GM21390 (cell line): ENCODE measurements around the gene NKIRAS2.

Source experiments
- ATAC-seq: cut with Tn5 transposase; IDR thresholded peaks from one replicate; pipeline ENCODE4 v1.9.1; 2021; ENCODE audit not compliant: unreplicated experiment

NKIRAS2 gene

DNA sequence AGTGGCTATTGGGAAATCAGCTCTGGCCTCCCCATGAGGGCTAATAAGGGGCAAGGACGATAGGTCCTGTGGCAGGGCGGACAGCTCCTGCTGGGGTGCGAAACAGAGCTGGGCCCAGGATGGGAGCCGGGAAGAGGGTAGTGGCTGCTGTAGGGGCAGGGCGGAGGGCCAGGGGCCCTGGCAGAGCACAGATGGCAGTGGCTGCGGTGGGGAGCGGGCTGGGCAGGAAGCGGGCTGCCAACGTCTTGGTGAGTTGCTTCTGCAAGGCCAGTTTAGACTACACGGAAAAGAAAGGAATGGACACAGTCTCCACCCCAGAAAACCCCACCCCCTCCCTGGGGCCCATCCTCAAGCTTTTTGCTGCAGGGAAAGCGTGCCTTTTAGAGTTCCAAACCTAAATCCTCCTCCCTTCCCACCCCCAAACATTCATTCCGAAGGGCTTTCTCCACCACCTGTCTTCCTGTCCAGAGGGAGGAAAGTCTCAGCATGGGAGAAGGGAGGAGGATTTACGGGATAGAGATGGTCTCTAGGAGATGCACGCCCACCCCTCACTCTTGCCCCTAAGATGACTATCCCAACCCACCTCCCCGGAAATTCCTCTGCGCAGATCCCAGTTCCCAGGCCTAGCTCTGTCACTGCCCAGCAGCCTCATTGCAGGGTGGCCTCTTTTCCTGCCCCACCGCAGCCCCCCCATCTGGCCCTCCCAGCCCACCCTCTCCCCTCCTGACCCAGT, 7.1 kb downstream of the NKIRAS2 start:
- ATAC-seq: no peak

DNA sequence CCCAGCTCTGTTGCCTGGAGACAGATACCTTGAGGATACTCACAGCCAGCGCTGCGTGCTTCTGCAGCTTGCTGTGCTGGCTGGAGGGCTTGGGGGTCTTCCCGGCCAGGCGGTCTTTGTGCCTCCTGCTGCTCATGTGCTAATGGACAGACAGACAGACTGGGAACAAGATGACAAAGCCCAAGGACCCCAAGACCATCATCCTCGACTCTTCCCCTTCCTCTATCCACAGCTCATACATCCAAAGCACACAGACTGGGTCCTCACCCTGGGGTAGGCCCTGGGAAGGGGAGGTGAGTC, 7.7 kb downstream of the NKIRAS2 start:
- ATAC-seq: no peak

DNA sequence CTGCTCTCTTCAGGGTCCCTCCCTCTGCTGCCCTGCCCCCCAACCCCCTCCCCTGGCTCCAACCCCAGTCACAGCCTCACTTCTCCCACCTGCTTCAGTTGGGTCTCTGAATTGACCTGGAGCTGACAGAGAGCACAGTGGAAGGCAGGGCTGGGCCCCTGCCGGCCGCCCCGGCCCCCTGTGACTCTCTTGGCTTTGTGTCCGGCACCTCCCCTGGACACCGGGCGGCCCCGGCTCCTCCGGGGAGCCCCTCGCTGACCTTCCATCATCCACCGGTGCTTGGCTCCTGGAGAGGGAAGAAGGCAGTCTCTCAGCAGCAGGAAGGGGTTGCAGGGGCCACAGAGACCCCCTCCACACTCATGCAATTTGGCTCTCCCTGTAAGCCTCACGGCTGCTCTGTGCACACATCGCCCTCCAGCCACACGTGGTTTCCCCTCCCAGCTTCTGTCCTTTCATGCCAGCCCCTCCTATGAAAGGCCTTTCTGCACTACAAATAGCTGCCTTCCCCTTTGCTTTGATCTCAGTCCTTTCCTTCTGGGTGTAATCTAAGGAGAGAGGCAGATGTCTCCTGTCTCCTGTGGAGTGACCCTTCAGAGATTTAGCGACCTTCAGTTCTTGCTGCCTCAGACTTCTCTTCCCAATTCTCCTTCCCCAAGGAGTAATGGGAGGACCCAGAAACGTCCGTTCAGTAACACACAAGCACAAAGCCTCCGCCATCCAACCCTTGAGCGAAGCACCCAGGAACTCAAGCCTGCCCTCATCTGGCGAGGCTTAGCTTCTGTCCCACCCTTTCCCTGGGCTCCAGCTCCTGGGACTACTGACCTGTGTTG, 8.3 kb downstream of the NKIRAS2 start:
- ATAC-seq: no peak

DNA sequence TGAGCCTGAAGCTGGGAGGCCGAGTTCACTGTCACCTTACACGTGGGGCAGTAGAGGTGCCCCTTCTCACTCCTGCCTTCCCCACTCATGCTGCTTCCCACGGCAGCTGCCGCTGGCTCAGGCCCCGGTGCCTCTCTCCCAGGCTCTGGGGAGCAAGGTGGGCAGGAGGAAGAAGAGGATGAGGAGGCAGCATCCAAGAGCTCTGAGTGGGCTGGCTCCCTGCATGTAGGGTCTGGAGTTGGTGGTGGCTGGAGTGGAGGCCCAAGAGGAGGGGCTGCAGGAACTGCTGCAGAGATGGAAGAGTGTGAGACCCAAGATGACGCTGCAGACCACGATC, 8.9 kb downstream of the NKIRAS2 start:
- ATAC-seq: no peak

DNA sequence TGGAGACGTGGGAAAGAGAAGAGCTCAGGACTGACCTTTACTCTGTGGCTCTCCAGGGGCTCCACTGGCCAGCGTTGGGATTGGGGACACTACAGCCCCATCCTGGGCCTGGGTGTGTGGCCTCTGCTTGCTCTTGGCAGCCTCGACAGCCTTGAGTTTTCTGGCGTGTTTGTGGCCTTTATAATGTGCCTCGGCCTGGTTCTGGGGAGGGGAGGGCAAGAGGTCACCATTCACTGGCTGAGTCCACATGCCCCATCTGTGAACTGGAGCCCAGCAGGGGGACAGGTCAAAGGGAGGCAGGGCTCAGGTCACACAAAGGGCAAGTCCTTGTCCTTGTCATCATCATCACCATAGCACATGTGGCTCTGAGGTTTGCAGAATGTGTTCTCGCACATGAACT, 11.7 kb downstream of the NKIRAS2 start:
- no peak for ATAC-seq

DNA sequence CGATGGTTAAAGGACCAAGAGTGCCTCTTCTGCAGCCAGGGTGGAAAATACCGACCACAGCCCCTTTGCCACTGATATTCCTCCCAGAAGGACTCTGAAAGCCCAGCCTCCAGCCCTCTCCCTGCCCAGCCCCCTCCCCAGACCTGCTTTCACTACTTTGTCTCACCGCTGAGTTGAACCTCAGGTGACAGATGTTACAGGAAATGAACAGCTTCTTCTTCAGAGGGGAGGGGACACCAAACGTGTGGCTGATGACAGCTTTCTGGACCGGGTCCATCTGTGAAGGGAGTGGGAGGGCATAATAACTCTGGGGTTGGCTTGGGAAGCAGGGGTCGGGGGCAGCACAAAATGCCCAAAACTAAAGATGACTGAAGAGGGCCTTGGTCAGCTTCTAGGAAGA, 14.2 kb downstream of the NKIRAS2 start:
- no peak for ATAC-seq

DNA sequence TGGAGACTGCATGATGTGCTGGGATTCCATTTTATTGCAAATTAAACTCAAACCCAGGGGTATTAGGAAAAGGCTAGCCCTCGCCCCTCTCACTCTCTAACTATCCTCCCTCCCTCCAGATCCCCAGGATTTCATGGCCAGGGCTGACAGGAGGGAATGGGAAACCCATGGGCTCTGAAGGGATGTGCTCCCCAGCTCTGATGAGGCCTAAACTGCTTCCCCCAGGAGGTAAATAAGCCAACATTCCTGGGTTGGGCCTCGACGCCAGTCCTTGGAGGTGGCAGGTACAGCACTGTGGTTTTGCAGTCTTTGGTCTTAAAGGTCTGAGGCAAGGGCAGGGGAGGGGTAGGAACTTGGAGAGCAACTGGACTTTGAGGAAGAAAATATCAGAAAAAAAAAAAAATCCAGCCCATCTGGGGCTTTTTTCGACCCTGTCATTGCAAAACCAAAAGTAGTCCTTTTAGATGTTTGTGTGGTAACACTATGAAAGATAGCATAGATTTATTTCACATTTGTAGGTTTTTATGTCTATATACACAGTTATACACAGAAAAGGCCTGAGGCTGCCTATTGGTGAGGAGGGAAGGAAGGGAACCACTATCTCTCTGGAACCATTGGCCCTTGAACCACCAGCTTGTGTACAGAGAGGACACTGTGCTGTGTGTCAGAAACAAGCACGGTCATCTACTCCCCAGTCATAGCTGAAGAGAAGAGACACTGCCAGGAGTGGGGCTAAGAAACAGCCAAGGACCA, 18.5 kb downstream of the NKIRAS2 start:
- ATAC-seq: no peak

DNA sequence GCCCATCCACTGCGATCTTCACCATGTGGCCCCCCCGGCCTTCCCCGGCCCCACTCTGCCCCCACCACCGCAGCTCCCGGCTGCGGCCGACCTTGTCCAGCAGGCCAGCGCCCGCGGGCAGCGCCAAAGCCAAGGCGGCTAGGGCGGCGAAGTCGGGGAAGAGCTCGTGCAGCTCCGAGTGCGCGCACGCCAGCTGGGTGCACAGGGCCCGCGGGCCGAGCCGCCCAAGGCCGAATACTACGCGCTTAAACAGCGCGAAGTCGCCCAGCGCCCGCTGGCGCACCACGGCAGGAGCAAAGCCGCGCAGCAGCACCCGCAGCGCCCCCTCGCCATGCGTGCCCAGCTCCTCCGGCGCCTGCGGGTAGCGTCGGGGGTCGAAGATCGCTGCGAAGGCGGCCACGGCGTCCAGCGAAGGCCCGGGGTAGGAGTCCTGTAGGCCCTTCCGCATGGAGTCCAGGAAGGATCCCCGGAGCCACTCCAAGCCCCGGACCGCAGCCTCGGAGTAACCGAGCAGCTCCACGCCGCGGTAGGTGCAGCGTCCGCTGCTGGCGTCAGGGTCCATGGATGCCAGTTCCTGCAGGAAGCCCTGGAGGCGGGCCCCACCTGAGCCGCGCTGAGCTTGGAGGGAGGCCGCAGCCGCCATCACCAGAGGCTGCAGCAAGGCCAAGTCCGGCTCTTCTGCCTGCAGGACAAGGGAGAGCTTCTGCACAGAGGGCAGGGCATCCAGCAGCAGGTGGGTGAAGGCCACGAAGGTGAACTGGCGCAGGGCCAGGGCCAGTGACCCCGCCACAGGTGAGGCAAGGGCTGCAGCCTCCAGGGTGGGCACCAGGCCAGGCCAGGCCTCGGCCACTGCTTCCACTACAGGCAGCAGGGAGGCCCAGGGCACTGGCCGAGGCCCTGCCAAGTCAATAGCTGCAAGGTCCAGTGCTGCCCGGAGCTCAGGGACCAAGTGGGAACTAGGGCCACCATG, 20.2 kb downstream of the NKIRAS2 start:
- no peak for ATAC-seq

DNA sequence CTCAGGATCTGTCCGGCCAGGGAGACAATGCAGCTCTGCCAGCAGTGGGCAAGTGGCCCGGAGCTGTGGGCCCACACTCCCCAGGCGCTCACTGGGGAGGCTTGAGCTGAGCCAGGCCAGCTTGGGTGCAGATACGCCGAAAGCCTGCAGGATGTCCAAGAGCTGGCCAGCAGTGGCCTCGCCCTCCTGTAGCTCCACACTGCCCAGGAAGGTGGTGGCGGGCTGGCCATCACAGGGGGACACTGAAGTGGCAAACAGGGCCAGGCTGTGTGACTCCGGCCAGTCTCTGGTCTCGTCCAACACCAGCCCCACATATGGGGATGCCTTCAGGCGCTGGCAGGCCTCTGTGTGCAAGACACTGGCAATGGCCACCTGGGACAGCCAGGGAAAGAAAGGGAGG, 20.9 kb downstream of the NKIRAS2 start:
- no peak for ATAC-seq

DNA sequence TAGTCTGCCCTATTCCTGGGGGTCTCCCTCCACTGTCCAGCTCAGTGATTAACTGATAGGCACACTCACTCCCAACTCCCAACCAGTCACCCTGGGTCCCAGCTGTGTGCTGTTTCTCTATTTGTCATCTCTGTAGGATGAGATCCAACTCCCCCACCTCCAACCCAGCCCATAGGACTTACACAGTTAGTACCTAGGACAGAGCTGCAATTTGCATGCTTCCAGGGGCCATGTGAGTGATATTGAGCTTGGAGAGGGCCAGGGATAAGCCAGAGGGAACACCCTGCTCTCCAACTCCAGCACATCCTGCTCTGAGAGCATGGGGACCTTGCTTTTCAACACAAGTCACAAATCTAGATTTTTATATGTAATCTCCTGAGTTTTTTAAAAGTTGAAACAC, 21.7 kb downstream of the NKIRAS2 start:
- no peak for ATAC-seq

DNA sequence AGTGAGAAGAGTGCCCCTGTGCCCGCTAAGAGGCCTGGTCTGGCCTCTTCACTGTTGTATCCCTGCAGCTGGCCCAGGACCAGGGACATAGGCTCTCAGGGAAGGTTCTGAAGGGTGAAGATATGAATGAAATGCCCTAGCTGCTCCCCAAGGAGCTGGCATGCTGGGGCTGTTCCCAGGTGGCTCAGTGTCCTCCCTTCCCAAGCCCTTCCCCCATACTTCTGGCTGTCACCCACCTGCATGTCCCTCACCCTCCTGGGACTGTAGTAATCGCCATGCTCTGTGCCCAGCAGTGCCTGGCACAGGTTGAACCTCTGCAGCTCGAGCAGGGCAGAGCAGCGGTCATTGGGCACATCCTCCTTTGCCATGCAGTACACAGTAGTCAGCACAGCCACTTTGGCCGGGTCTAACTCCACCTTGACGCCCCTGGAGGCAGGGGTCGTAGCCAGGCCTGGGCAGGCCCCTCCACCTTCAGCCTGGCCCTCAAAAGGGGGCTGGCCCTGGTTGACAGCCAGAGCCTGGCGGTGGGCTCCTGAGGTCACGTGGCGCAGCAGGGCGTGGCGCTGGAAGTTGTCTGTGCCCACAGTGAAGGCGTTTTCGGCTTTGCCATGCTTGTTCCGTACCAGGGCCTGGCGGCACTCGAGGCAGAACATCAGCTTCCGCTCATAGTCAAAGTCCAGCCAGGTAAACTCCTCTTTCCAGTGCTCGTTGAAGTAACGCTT, 22.9 kb downstream of the NKIRAS2 start:
- ATAC-seq: no peak

DNA sequence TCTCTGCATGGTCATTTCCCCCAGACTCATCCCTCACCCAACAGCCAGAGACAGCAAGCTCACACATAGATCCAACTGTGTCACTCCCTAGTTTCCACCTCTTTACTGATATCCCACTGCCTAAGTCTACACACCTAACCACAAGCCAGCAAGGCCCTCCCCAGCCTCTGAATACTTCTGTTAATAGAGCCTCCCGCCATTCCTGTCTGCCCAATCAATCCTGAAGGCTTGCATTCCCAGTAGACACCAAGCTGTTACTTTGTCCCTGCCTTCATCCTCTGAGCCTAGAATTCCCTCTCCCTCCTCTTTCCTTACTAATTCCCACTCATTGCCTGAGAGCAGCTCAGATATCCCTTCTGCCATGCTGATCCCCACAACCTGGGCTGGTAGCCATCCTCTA, 25.8 kb downstream of the NKIRAS2 start:
- ATAC-seq: no peak

DNA sequence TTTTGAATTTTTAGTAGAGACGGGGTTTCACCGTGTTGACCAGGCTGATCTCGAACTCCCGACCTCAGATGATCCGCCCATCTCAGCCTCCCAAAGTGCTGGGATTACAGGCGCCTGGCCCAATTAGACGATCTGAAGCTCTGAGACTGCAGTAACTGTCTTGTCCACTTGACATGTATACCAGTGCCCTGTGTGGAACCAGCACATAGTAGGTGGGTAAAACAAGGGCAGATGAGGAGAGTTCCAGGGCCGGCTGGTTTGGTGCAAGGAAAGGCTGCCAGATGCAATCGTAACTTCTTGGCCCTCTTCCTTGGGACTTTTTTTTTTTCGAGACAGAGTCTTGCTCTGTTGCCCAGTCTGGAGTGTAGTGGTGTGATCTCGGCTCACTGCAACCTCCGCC, 27.5 kb downstream of the NKIRAS2 start:
- ATAC-seq: no peak

DNA sequence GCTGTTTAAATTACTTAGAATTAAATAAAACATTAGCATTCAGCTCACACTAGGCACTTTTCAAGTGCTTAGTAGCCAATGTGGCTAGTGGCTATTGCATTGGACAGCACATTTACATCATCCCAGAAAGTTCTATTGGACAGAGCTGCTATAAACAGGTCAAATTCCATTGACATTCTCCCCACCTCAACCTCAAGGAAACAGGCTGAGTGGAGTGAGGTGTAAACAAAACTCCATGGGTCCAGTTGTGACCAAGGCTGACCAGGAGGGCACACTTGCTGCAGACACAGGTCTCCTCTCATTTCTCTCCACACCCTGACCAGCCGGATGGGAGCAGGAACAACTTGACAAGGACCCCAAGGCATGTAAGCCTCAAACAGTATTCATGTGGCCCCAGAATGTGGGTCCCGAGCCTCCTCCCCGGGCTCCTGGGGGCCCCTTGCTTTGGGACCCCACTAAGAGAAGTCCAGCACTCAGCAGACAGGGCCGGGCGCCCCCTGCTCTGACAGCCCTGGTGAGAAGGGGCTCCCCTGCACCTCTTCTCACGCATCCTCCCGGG, 30.0 kb downstream of the NKIRAS2 start:
- ATAC-seq: no peak

DNA sequence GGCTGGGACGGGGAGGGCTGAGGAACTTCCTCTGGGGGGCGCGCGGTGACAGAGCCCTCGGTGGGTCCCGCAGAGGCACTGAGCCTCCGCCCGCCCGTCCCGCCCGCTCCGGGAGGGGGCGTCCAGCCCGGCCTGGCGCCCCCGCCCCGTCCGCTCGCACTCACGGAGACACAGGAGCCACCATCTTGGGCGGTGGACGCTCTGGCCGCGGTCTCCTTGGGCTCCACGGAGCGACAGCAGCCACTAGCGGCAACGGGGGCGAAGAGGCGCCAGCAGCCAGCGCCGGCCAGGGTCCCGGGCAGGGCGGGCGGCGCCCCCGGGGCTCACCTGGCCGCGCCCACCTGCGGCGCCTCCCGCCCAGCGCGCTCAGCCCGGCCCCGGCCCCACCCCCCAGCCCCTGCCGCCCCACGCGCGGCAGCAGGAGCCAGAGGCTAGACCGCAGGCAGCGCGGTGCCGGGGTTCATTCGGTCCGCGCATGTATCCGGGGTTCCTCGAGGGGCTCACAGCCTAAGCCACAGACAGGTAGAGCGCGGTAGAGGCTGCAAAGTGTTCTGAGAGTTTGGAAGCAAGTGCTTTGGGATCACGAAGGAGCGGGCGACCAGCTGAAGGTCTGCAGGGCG, 30.6 kb downstream of the NKIRAS2 start, which contains the start of gene C17orf113:
C17orf113 (minus strand) TSS at position 209 of the 620 bp plus-strand sequence. CDS start 7,225 bp downstream, outside the sequence.
- ATAC-seq: peak; percentile 46

DNA sequence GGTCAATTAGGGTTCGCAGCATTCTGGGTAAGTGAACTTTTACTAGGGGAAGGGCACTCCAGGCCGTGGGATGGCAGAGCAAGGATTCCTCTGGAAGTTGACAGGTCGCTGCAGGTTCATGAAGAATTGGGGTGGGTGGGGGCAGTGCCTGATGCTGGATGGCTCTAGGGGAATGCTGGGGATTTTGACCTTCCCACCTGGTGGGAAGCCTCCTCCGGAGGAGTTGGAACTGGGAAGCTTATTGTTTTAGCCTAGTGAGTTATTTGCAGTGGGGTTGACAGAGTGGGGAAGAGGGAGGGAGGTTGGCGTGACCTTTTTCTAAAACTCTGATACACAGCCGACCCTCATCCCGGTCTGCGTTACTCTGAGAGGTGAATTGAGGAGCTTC, 31.1 kb downstream of the NKIRAS2 start:
- ATAC-seq: no peak

DNA sequence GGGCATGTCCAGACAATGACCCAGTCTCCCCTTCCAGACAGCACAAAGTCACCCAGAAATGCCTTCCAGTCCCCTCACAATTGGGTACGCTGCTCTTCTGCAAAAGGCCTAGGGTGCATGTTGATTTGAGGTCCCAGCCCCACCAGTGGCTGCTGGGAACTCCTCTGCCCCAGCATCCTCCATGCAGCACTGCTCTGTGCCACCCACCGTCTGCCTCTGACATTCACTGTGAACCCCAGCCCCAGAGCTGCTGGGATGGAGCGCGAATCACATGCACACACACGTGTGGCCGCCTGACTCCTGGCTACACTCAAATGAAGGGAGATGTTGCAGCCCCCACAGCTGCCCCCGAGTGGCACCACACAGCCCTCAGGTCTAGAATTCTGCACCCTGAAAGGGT, 31.8 kb downstream of the NKIRAS2 start:
- no peak for ATAC-seq

DNA sequence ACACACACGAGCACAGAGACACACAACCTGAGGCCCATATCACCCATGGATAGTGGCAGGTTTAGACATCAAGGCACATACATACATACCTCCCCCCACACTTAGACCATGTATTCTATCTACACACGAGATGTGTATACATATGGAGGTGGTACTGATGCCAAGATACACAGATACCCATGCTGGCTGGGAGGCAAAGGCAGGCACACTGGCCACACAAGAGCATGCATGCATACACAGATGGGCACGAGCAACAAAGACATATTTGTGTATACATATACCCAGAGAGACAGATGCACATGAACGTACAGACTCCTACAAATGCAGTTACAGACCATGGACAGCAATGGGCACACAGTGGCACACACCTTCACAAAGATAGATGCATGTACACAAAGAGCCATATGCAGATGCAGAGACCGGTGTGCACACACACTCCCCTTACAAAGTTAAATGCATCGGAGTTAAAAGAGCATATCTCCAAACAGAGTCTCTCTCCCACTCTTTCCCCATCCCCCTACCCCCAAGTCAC, 32.5 kb downstream of the NKIRAS2 start:
- ATAC-seq: no peak
